ENCODE measurements around the gene PDE1C.

GRCh38 chr7:31796375-31796774 is 273.8 kb downstream of the PDE1C start:
- no peak for TF ChIP-seq CTCF (IDR thresholded peaks at IDR 0.05)
- TF ChIP-seq POLR2A (IDR thresholded peaks at IDR 0.05), result no peak
